Ovary (tissue), 9 donors: ENCODE results near the gene SUMO4. TPM values are rescaled to one million over a fixed set of nuclear protein-coding genes. Genes with fewer than 3 reads are reported as not detected.

Experiments used
- polyA plus RNA-seq, 2 donors: library from polyadenylated mRNA; stranded (reverse); fragments of 200-250 nt in 1 of 2; fragments of 350-450 nt in 1 of 2; fragmentation: Illumina TruSeq in 1 of 2; extraction: RNeasy Lipid Tissue Mini Kit (QIAGEN cat#74804) in 1 of 2; gene quantifications; one replicate each; pipeline ENCODE4 v1.2.3, GENCODE V29; 2013 to 2014
- total RNA-seq, 7 donors: library from RNA; depleted of rRNA in 2 of 7; stranded (reverse); fragments of >200 nt in 2 of 7; fragmentation: NEBNext Ultra II Directional in 3 of 7; extraction: Animal tissue kit (Norgen Biotek cat#: 25700) in 3 of 7; gene quantifications; one replicate each; pipeline versions ENCODE4 v1.1.0 to v1.2.4, GENCODE V29; 2016 to 2023
- donor health status: DM: no; HTN: no; CAD: no; lungs with moderate emphysema.
- donor health status: DM: no; HTN: no; CAD: no.
- donor health status: Bipolar disorder and iron deficiency.
- donor health status: DM: yes; HTN: yes; CAD: no.
- donor health status: DM: no; HTN: no; CAD: no.
- donor health status: DM: yes; HTN: yes; CAD: no.

The SUMO4 gene
- total and polyA plus RNA-seq, 9 donors: 0.11 to 5.0 (median 2.7) TPM

Other genes with a start within 250 kb of the SUMO4 start
- gene TAB2, start 82.5 kb upstream of the SUMO4 start, total RNA-seq: 10 to 100 TPM; 47.2 to 75.9 (median 62.6) TPM
- gene TAB2, start 82.5 kb upstream of the SUMO4 start, polyA plus RNA-seq: 10 to 100 TPM; 39.6 to 65.4 TPM
- 1 to 10 TPM in 1 of 7 donors, under 1 TPM in 6; 0.15 to 1.3 (median 0.60) TPM for gene ZC3H12D, start 84.8 kb downstream of the SUMO4 start, total RNA-seq
- under 1 TPM; 0.18 to 0.45 TPM for gene ZC3H12D, start 84.8 kb downstream of the SUMO4 start, polyA plus RNA-seq
- gene PPIL4, start 145.8 kb downstream of the SUMO4 start, total RNA-seq: 10 to 100 TPM; 35.1 to 50.6 (median 39.5) TPM
- gene PPIL4, start 145.8 kb downstream of the SUMO4 start, polyA plus RNA-seq: 10 to 100 TPM; 29.4 to 32.5 TPM
- 10 to 100 TPM; 50.4 to 82.6 (median 62.3) TPM for gene GINM1, start 166.1 kb downstream of the SUMO4 start, total RNA-seq
- gene GINM1, start 166.1 kb downstream of the SUMO4 start, polyA plus RNA-seq: 10 to 100 TPM; 68.3 to 69.8 TPM
- gene KATNA1, start 248.5 kb downstream of the SUMO4 start, total RNA-seq: 10 to 100 TPM; 10.6 to 21.3 (median 18.3) TPM
- gene KATNA1, start 248.5 kb downstream of the SUMO4 start, polyA plus RNA-seq: 10 to 100 TPM; 21.4 to 31.4 TPM